Activated naive CD4-positive, alpha-beta T cell treated with anti-CD3 and anti-CD28 coated beads for 36 hours (primary cell): Measurements from ENCODE around the gene MS4A6E. TPM values are rescaled to one million over a fixed set of nuclear protein-coding genes. Genes with fewer than 3 reads are reported as not detected.
"Not testable (repeated sequence)": the region's sequence is repeated elsewhere in the genome, so short reads cannot be mapped to it uniquely, and the experiment has no call there.

Experiments
- CTCF ChIA-PET: fragments of 350-600 bp; sonication (Branson Sonifier 250); formaldehyde crosslinking; loops from one replicate; lab custom pipeline; 2021; ENCODE audit warnings: antibody characterized with exemption; lab: Charles Lee
- DNase-seq: peaks from one replicate; pipeline ENCODE4 v3.0.0-alpha.2; 2020
- H3K27ac Mint-ChIP-seq: one replicate; pipeline ENCODE4 v1.8.0; 2021; ENCODE audit warnings: mild to moderate bottlenecking, mixed read lengths
- H3K27me3 Mint-ChIP-seq: one replicate; pipeline ENCODE4 v1.8.0; 2021; ENCODE audit warnings: low read depth, mixed read lengths
- H3K36me3 Mint-ChIP-seq: one replicate; pipeline ENCODE4 v1.8.0; 2021; ENCODE audit warnings: low read depth, mixed read lengths
- H3K4me1 Mint-ChIP-seq: one replicate; pipeline ENCODE4 v1.8.0; 2021; ENCODE audit warnings: low read depth, mixed read lengths
- H3K4me3 Mint-ChIP-seq: one replicate; pipeline ENCODE4 v1.8.0; 2021; ENCODE audit warnings: mild to moderate bottlenecking, moderate library complexity, mixed read lengths
- H3K9me3 Mint-ChIP-seq: one replicate; pipeline ENCODE4 v1.8.0; 2021; ENCODE audit warnings: mixed read lengths
- intact Hi-C: fragments of 100-400 bp; cut with micrococcal nuclease; formaldehyde crosslinking; loops from one replicate; pipeline ENCODE4 v1.15.1; 2023
- total RNA-seq, 2 experiments: library from RNA; stranded (reverse); gene quantifications; one replicate each; pipeline ENCODE4 v1.2.3, GENCODE V29; 2021

The MS4A6E gene, protein sequence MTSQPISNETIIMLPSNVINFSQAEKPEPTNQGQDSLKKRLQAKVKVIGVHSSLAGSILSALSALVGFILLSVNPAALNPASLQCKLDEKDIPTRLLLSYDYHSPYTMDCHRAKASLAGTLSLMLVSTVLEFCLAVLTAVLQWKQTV
- total RNA-seq: not detected

DNA sequence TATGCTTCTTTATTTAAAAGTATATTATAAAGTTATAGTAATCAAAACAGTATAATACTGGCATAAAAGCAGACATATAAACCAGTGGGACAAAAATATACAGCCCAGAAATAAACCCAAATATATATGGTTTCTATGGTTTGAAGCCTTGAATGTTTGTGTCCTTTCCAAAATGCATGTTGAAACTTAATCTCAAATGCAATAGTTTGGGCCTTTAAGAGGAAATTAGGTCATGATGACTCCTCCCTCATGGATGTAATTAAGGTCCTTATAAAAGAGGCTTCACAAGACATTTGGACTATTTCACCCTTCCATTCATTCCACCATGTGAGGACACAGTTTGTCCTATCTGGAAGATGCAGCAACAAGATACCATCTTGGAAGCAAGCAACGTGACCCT, at the start of gene MS4A6E:
TSS of gene MS4A6E (plus strand) at position 301 of the 400 bp plus-strand sequence. CDS start 7,641 bp downstream, outside the sequence.
- CTCF ChIA-PET: no interaction called here
- intact Hi-C loops: no loop called here
- peaks cover 5% of the 10 kb centered on the region for H3K27me3 Mint-ChIP-seq
- H3K9me3 Mint-ChIP-seq: peaks cover 7% of the 10 kb centered on the region
- no peaks in the 10 kb centered on the region for H3K36me3 Mint-ChIP-seq
- H3K4me3 Mint-ChIP-seq: no peak within 1 kb of the TSS
- no peak for DNase-seq
- H3K4me1 Mint-ChIP-seq: no peaks in the 10 kb centered on the region
- H3K27ac Mint-ChIP-seq: no peak within 1 kb of the TSS

DNA sequence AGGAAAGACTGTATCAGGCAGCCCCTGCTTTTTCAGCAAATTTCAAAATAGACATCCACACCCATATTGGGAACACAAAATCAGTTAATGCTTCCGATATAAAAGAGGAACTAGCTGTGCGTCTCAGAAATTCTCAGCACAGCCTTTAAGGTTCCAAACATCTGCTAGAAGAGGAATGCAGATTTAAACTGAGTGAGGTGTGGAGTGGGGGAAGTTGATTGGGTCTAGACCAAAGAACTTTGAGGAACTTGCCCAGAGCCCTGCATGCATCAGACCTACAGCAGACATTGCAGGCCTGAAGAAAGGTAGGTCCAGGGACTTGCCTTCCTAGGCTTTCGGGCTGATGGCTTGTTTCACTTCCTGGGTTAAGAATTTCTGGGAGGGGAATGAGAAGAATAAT, 46.6 kb upstream of the MS4A6E start, which contains the start of gene MS4A4A:
TSS of gene MS4A4A (plus strand) at position 255 of the 400 bp plus-strand sequence. CDS start at position 265, 10 bp downstream.
- peaks cover 13% of the 10 kb centered on the region for H3K27me3 Mint-ChIP-seq
- no peaks in the 10 kb centered on the region for H3K9me3 Mint-ChIP-seq
- no peaks in the 10 kb centered on the region for H3K4me1 Mint-ChIP-seq
- no peak for DNase-seq
- no peaks in the 10 kb centered on the region for H3K36me3 Mint-ChIP-seq
- no peak within 1 kb of the TSS for H3K27ac Mint-ChIP-seq
- CTCF ChIA-PET: no interaction called here
- intact Hi-C loops: no loop called here
- H3K4me3 Mint-ChIP-seq: no peak within 1 kb of the TSS

DNA sequence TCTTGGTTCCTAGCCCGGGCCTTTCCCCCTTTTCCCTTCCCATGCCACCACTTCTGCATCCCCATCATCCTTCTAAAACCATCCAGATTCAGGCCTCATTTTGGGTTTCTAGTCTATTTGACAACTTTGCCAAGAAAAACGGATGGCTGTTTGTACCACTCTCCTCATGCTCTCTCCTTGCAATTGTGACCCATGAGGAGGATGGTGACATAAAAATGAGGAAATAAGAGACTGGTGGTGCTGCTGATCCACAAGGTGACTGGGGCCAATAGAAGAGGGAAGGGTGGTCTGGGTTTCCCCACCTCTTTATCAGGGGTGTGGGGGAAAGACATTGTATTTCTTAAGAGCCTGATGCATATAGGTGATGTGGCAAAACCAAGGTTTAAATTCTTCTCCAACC, 45.6 kb upstream of the MS4A6E start:
- H3K27ac Mint-ChIP-seq: no peak overlapping the region
- H3K36me3 Mint-ChIP-seq: no peaks in the 10 kb centered on the region
- no peaks in the 10 kb centered on the region for H3K9me3 Mint-ChIP-seq
- CTCF ChIA-PET: no interaction called here
- no peak for DNase-seq
- no peaks in the 10 kb centered on the region for H3K4me1 Mint-ChIP-seq
- peaks cover 13% of the 10 kb centered on the region for H3K27me3 Mint-ChIP-seq
- intact Hi-C loops: no loop called here
- no peak overlapping the region for H3K4me3 Mint-ChIP-seq

DNA sequence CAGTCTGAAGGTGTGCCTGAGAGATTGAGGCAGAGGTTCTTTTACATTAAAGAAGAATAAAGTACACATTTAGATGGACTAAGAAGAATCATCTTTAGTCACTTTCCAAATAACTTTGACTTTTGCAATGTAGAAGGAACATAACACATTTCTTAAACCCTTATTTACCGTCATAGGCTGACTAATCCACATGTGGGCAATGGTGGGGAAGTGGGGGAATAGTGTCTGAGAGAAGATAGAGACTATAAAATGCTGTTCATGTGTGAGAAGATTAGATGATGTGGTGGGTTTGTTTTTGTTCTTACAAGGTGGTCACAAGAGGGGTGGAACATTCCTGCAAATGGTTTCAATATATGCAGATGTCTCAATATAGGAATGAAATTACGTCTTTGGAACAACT, 44.8 kb upstream of the MS4A6E start:
- H3K36me3 Mint-ChIP-seq: no peaks in the 10 kb centered on the region
- H3K4me3 Mint-ChIP-seq: no peak overlapping the region
- H3K4me1 Mint-ChIP-seq: no peaks in the 10 kb centered on the region
- H3K27me3 Mint-ChIP-seq: peaks cover 10% of the 10 kb centered on the region
- DNase-seq: no peak
- CTCF ChIA-PET: no interaction called here
- no peak overlapping the region for H3K27ac Mint-ChIP-seq
- intact Hi-C loops: no loop called here
- no peaks in the 10 kb centered on the region for H3K9me3 Mint-ChIP-seq

DNA sequence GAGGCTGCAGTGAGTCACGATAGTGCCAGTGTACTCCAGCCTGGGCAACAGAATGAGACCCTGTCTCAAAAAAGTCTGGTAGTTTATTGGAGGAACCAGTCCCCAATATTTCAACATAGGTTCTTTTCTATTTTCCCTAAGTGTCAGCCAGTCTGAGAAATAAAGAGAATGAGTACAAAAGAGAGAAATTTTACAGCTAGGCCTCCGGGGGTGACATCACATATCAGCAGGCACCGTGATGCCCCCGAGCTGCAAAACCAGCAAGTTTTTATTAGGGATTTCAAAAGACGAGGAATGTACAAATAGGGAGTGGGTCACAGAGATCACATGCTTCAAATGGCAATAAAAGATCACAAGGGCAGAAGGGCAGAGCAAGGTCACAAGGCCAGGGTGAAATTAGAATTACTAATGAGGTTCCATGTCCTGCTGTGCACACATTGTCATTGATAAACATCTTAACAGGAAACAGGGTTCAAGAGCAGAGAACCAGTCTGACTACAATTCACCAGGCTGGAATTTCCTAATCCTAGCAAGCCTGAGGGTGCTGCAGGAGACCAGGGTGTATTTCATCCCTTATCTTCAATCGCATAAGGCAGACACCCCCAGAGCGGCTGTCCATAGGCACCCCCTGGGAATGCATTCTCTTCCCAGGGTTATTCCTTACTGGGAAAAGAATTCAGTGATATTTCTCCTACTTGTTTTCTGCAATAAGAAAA, 41.5 kb upstream of the MS4A6E start:
- H3K4me3 Mint-ChIP-seq, intact Hi-C loops: not testable (repeated sequence)

DNA sequence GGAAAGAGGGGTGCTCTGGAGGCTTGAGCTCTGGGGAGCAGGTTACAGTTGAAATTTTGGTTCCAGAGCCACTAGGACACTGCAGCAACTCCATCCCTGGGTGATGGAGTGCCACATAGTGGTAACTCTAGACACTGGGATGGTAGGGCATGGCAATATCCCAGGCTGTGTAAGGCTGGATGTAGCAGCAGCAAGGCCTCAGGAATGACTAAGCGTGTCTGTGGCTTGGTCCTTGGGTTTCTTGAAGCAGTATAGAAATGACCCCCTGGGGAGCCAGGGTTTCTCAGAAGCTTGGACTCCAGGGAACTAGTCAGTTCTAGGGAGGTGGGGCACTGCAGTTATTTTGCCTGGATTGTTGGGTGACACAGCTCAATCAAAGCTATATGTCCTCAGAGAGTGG, 38.5 kb upstream of the MS4A6E start:
- no peaks in the 10 kb centered on the region for H3K4me1 Mint-ChIP-seq
- H3K9me3 Mint-ChIP-seq: peaks cover 2% of the 10 kb centered on the region
- CTCF ChIA-PET: interaction anchor here (1.4 kb wide), 1 partner anchor 24 kb away, joined by 3 read pairs; no protein-coding TSS in a partner anchor
- H3K4me3 Mint-ChIP-seq: no peak overlapping the region
- no peaks in the 10 kb centered on the region for H3K36me3 Mint-ChIP-seq
- DNase-seq: no peak
- intact Hi-C loops: no loop called here
- H3K27me3 Mint-ChIP-seq: peaks cover 15% of the 10 kb centered on the region
- no peak overlapping the region for H3K27ac Mint-ChIP-seq

More for the DNA sequence above, 41.5 kb upstream of the MS4A6E start:
- H3K9me3 Mint-ChIP-seq, H3K27ac Mint-ChIP-seq, H3K36me3 Mint-ChIP-seq, DNase-seq, H3K27me3 Mint-ChIP-seq, H3K4me1 Mint-ChIP-seq: not testable (repeated sequence)
- CTCF ChIA-PET: interaction anchor here (0.6 kb wide), 1 partner anchor 705 kb away, joined by 3 read pairs; no protein-coding TSS in a partner anchor

DNA sequence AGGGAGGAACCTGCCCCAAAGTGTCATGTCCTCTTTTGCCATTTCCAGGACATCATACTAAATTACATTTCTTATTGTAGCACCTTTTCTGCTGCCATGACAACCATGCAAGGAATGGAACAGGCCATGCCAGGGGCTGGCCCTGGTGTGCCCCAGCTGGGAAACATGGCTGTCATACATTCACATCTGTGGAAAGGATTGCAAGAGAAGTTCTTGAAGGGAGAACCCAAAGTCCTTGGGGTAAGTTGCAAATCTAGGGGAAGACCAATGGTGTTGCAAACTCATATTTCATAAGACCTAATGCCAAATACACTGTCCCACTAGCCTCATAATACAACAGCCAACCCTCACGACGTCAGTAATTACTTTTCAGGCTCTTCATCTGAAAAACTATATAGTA, 34.9 kb upstream of the MS4A6E start:
- no peak for DNase-seq
- intact Hi-C loops: no loop called here
- Mint-ChIP-seq H3K36me3 (no peaks in the 10 kb centered on the region), H3K9me3 (peaks cover 2% of the 10 kb centered on the region), H3K4me3 (no peak overlapping the region), H3K4me1 (no peaks in the 10 kb centered on the region), H3K27me3 (peaks cover 17% of the 10 kb centered on the region), H3K27ac (no peak overlapping the region)
- CTCF ChIA-PET: no interaction called here

DNA sequence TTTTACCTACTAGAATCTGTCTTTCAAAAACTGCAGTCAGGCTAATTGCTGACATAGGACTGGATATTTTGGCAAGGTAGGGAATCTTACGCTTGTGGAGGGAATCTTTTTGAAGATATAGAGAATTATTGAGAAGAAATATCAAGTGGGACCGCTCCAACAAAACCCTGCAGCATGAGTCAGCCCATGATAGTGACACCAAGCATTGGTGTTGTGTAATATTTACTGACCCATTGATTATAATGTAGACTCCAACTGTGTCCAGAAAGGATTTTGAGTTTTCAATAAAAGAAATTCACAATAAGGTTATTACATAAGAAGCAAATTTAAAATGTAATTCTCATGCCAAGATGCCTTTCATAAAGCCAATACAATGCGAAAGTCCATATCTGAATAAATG, 25.9 kb upstream of the MS4A6E start:
- no peaks in the 10 kb centered on the region for H3K9me3 Mint-ChIP-seq
- H3K27ac Mint-ChIP-seq: no peak overlapping the region
- CTCF ChIA-PET: no interaction called here
- intact Hi-C loops: no loop called here
- no peaks in the 10 kb centered on the region for H3K36me3 Mint-ChIP-seq
- no peak overlapping the region for H3K4me3 Mint-ChIP-seq
- DNase-seq: no peak
- H3K27me3 Mint-ChIP-seq: peaks cover 12% of the 10 kb centered on the region
- H3K4me1 Mint-ChIP-seq: no peaks in the 10 kb centered on the region

DNA sequence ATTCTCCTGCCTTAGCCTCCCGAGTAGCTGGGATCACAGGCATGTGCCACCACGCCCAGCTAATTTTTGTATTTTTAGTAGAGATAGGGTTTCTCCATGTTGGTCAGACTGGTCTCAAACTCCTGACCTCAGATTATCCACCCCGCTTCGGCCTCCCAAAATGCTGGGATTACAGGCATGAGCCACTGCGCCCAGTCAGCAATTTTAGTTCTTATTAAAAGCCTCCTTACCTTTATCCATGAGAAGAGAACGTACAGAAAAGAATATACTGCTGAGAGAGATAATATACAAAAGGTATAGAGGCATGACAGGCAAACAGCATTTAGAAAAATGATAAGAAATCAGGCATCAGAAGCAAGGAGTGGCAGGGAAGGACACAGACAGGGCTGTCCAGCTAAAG, 25.2 kb upstream of the MS4A6E start:
- DNase-seq, H3K9me3 Mint-ChIP-seq, H3K4me3 Mint-ChIP-seq, H3K36me3 Mint-ChIP-seq, H3K4me1 Mint-ChIP-seq, H3K27ac Mint-ChIP-seq, intact Hi-C loops, CTCF ChIA-PET: not testable (repeated sequence)
- peaks cover 12% of the 10 kb centered on the region for H3K27me3 Mint-ChIP-seq

DNA sequence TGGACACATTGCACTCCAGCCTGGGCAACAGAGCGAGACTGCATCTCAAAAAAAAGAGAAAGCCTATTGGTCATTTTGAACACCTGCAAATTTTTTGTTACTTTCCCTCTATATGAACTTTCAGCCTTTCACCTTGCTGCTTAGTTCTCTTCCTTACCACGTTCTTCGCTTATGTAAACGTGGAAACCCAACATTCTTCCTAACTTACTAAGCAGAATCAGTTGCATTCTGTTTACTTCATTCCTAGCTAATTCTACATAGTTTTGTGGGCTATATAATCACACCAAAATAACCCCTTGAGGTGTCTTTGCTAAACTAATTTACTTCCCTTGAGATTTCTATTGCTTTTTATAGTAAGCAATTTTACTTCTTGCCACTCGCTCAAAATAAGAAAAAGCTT, 23.4 kb upstream of the MS4A6E start:
- no peak overlapping the region for H3K4me3 Mint-ChIP-seq
- no peaks in the 10 kb centered on the region for H3K9me3 Mint-ChIP-seq
- peaks cover 11% of the 10 kb centered on the region for H3K27me3 Mint-ChIP-seq
- intact Hi-C loops: no loop called here
- H3K36me3 Mint-ChIP-seq: no peaks in the 10 kb centered on the region
- no peak overlapping the region for H3K27ac Mint-ChIP-seq
- CTCF ChIA-PET: no interaction called here
- DNase-seq: no peak
- H3K4me1 Mint-ChIP-seq: peaks cover 4% of the 10 kb centered on the region

DNA sequence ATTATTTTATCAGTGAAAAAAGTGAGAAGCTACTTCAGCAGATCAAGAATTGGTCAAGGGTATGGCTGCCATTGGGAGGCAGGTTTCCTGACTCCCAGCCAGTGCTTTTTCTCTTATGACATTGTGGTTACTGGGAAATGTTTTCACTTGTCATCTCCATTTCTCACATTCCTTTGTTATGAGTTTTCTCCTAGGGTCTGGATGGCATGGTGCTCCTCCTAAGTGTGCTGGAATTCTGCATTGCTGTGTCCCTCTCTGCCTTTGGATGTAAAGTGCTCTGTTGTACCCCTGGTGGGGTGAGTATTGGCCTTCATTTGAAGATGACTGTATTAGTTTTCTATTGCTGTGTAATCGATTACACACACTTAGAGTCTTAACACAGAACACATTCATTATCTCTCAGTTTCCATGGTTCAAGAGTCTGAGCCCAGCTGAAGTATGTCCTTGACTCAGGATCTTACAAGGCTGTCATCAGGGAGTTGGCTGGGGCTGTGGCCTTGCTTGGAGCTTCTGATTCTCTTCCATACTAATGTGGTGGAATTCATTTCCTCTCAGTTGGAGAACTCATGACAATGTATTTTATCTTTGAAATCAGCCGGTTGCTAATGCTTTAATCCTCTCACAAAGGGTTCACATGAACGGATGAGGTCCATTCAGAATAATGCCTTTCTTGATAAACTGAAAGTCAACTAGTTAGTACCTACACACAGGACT, 21.0 kb upstream of the MS4A6E start:
- CTCF ChIA-PET: no interaction called here
- Mint-ChIP-seq H3K27ac (no peak overlapping the region), H3K36me3 (no peaks in the 10 kb centered on the region), H3K9me3 (no peaks in the 10 kb centered on the region), H3K4me1 (peaks cover 4% of the 10 kb centered on the region), H3K27me3 (peaks cover 11% of the 10 kb centered on the region), H3K4me3 (no peak overlapping the region)
- no peak for DNase-seq
- intact Hi-C loops: loop anchor here (5.0 kb wide), 1 partner anchor 99 kb away; no protein-coding TSS in a partner anchor

DNA sequence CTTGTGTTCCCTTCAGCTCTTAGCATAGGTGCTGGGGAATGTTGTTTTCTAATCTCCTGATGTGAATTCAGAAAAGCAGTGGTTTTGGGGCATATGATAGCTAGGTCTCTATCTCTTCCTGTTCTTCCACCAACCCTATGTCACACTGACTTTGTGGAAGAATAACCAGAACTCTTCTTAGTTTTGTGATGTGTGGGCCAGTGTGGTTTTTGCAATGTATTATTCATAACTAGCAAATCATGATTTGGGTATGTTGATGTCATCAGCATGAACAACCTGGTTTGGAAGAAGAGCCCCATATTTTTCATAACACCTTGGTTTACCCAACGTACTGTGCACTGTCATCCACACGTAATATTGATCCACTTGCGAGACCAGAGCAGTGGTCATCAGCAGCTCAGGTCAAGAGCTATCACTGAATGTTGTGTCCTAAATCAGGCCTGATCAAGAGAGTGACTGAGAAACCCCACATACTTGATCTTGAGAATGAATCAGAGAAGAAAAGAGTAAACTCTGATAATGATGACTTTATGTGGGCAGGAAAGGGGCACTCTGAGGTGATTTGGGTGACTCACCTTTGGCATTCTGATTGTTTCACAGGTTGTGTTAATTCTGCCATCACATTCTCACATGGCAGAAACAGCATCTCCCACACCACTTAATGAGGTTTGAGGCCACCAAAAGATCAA, 19.4 kb upstream of the MS4A6E start:
- H3K4me3 Mint-ChIP-seq: no peak overlapping the region
- DNase-seq: peak; percentile 51
- H3K4me1 Mint-ChIP-seq: peaks cover 4% of the 10 kb centered on the region
- no peaks in the 10 kb centered on the region for H3K9me3 Mint-ChIP-seq
- CTCF ChIA-PET: interaction anchor here (0.6 kb wide), 1 partner anchor 42 kb away, joined by 3 read pairs; no protein-coding TSS in a partner anchor
- intact Hi-C loops: loop anchor here (5.0 kb wide), 1 partner anchor 100 kb away; no protein-coding TSS in a partner anchor
- no peaks in the 10 kb centered on the region for H3K36me3 Mint-ChIP-seq
- H3K27ac Mint-ChIP-seq: peak overlapping the region; percentile 70
- peaks cover 5% of the 10 kb centered on the region for H3K27me3 Mint-ChIP-seq
